ENCODE measurements around the gene C3orf22. TPM values are rescaled to one million over a fixed set of nuclear protein-coding genes. Genes with fewer than 3 reads are reported as not detected.

The C3orf22 gene
- polyA plus RNA-seq, 4 donors, result 0.14 to 0.17 TPM; not detected in 2

- no peak for DNase-seq (ENCODE audit: low read depth in 4 of 4, low spot score in 3 of 4)
Measured at GRCh38 chr3:126557415-126557745, 1.4 kb downstream of the C3orf22 start.

- DNase-seq (ENCODE audit: low read depth in 4 of 4, low spot score in 3 of 4), result no peak
Measured at GRCh38 chr3:126556637-126557414, 1.9 kb downstream of the C3orf22 start.

GRCh38 chr3:126555795-126556636 lies 2.7 kb downstream of the C3orf22 start:
- no peak for DNase-seq (ENCODE audit: low read depth in 4 of 4, low spot score in 3 of 4)

GRCh38 chr3:126554560-126555525 lies 3.9 kb downstream of the C3orf22 start:
- DNase-seq (ENCODE audit: low read depth in 4 of 4, low spot score in 3 of 4), result no peak

GRCh38 chr3:126553284-126554084 lies 5.2 kb downstream of the C3orf22 start:
- DNase-seq (ENCODE audit: low read depth in 4 of 4, low spot score in 3 of 4), result no peak

GRCh38 chr3:126552688-126553283 lies 5.9 kb downstream of the C3orf22 start:
- DNase-seq (ENCODE audit: low read depth in 4 of 4, low spot score in 3 of 4), result no peak

- no peak for DNase-seq (ENCODE audit: low read depth in 4 of 4, low spot score in 3 of 4)
Measured at GRCh38 chr3:126551839-126552687, 6.7 kb downstream of the C3orf22 start.

- DNase-seq (ENCODE audit: low read depth in 4 of 4, low spot score in 3 of 4), result no peak
Measured at GRCh38 chr3:126551121-126551838, 7.5 kb downstream of the C3orf22 start.

- DNase-seq (ENCODE audit: low read depth in 4 of 4, low spot score in 3 of 4), result no peak
Measured at GRCh38 chr3:126550488-126551051, 8.2 kb downstream of the C3orf22 start.

- DNase-seq (ENCODE audit: low read depth in 4 of 4, low spot score in 3 of 4), result no peak
Measured at GRCh38 chr3:126549861-126550487, 8.8 kb downstream of the C3orf22 start.

GRCh38 chr3:126548556-126549466 lies 9.9 kb downstream of the C3orf22 start:
- DNase-seq (ENCODE audit: low read depth in 4 of 4, low spot score in 3 of 4), result no peak

GRCh38 chr3:126547721-126548120 lies 11.0 kb downstream of the C3orf22 start:
- DNase-seq (ENCODE audit: low read depth in 4 of 4, low spot score in 3 of 4), result no peak

GRCh38 chr3:126546549-126547239 lies 12.0 kb downstream of the C3orf22 start:
- DNase-seq (ENCODE audit: low read depth in 4 of 4, low spot score in 3 of 4), result no peak

- no peak for DNase-seq (ENCODE audit: low read depth in 4 of 4, low spot score in 3 of 4)
Measured at GRCh38 chr3:126546013-126546412, 12.7 kb downstream of the C3orf22 start.

GRCh38 chr3:126545544-126545943 lies 13.2 kb downstream of the C3orf22 start:
- no peak for DNase-seq (ENCODE audit: low read depth in 4 of 4, low spot score in 3 of 4)

Measured in left renal pelvis (tissue), 4 donors.